Hepatocyte (in vitro differentiated cells): ENCODE measurements around the gene GOT1.

Source experiments
- CTCF ChIP-seq: fragments of 200-600 bp; sonication (generic); IDR thresholded peaks from 2 replicates; pipeline ENCODE4 v1.5.1; 2016; ENCODE audit warnings: antibody characterized with exemption, mild to moderate bottlenecking; ENCODE audit not compliant: poor library complexity
- EZH2 ChIP-seq: fragments of 200-600 bp; sonication (generic); IDR thresholded peaks from 2 replicates; pipeline ENCODE4 v1.6.1; 2016; ENCODE audit warnings: antibody characterized with exemption, mild to moderate bottlenecking, borderline replicate concordance
- EZH2phosphoT487 ChIP-seq: fragments of 200-600 bp; sonication (generic); IDR thresholded peaks from one replicate; pipeline ENCODE4 v1.6.1; 2018; ENCODE audit warnings: antibody characterized with exemption, mild to moderate bottlenecking, low read depth, moderate library complexity; ENCODE audit not compliant: unreplicated experiment, severe bottlenecking

DNA sequence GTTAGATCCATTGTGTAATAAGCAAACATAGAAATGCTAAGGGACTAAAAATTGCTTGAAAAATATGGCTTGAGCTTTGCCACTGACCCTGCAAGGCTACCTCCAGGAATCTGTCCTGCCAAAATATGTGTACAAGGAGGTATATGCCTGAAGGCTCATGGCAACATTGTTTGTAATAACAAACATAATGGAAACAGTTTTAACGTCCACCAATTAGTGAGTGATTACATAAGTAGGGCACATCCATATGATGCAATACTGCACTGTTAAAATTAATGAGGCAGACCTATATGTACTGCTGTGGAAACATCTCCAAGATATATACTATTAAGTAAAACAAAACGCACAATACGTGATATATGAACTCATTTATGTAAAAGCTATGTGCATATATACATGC lies 13.1 kb upstream of the GOT1 start:
- no peak for TF ChIP-seq CTCF
- no peak for TF ChIP-seq EZH2
- no peak for TF ChIP-seq EZH2phosphoT487
